H1 (cell line): ENCODE measurements around the gene OR2V2. TPM values are rescaled to one million over a fixed set of nuclear protein-coding genes. Genes with fewer than 3 reads are reported as not detected.

ENCODE experiments used
- CTCF ChIA-PET: fragments of 300-600 bp; sonication (Branson Sonifier 250); formaldehyde crosslinking; loops from one replicate; lab custom pipeline; 2021; ENCODE audit not compliant: partially characterized antibody; lab: Charles Lee
- POLR2A ChIA-PET: fragments of 300-600 bp; sonication (Branson Sonifier 250); formaldehyde crosslinking; loops from one replicate; lab custom pipeline; 2021; ENCODE audit warnings: inconsistent platforms; ENCODE audit not compliant: partially characterized antibody; lab: Charles Lee
- DNase-seq, 2 experiments: peaks; one replicate each; pipeline versions ENCODE4 v3.0.0 to v3.0.0-alpha.2; 2010 to 2022; ENCODE audit warnings: low spot score in 2 of 2, low read depth in 1 of 2, mixed read lengths in 1 of 2
- FAIRE-seq: peaks from 2 replicates; lab custom pipeline; 2011; peaks lifted over from hg19 to GRCh38; lab: Jason Lieb, UNC
- H2AFZ ChIP-seq: 2 replicates; pipeline ENCODE4 v1.8.1; 2012; ENCODE audit warnings: low read length, inconsistent platforms
- H2AK5ac ChIP-seq: 2 replicates; pipeline ENCODE4 v1.6.1; 2013; ENCODE audit warnings: low read depth, low read length
- H2BK120ac ChIP-seq: replicated peaks from 2 replicates; pipeline ENCODE3; 2013; ENCODE audit warnings: low read depth, low read length, inconsistent platforms
- H2BK12ac ChIP-seq: 2 replicates; pipeline ENCODE4 v1.6.1; 2013; ENCODE audit warnings: low read depth, low read length
- H2BK15ac ChIP-seq: 2 replicates; pipeline ENCODE4 v1.6.1; 2013; ENCODE audit warnings: low read length
- H2BK20ac ChIP-seq: 2 replicates; pipeline ENCODE4 v1.6.1; 2013; ENCODE audit warnings: low read length
- H2BK5ac ChIP-seq: 2 replicates; pipeline ENCODE4 v1.6.1; 2013; ENCODE audit warnings: low read depth, low read length
- H3K14ac ChIP-seq: 2 replicates; pipeline ENCODE4 v1.6.1; 2013; ENCODE audit warnings: inconsistent platforms; ENCODE audit not compliant: insufficient read length
- H3K18ac ChIP-seq: 2 replicates; pipeline ENCODE4 v1.6.1; 2013; ENCODE audit warnings: low read length; ENCODE audit errors: extremely low read depth
- H3K23ac ChIP-seq: 2 replicates; pipeline ENCODE4 v1.6.1; 2013; ENCODE audit warnings: inconsistent platforms; ENCODE audit not compliant: insufficient read length
- H3K23me2 ChIP-seq: 2 replicates; pipeline ENCODE4 v1.6.1; 2013; ENCODE audit warnings: low read depth, low read length
- H3K27ac ChIP-seq: 2 replicates; pipeline ENCODE4 v1.6.1; 2011; ENCODE audit warnings: low read depth, low read length, inconsistent platforms
- H3K27me3 ChIP-seq, 4 experiments: replicated peaks in 1 of 4; 1 replicate in 1 of 4; 2 replicates in 3 of 4; pipeline versions ENCODE4 v1.6.1 to v1.8.1; 2011 to 2013; ENCODE audit warnings: low read length in 3 of 4, mild to moderate bottlenecking in 3 of 4, inconsistent platforms in 2 of 4, mixed read lengths in 2 of 4, moderate library complexity in 1 of 4; ENCODE audit not compliant: control insufficient read depth in 3 of 4, insufficient read depth in 3 of 4; ENCODE audit errors: extremely low read depth in 1 of 4
- H3K36me3 ChIP-seq, 4 experiments: 2 replicates each; pipeline versions ENCODE4 v1.6.1 to v1.8.1; 2011 to 2013; ENCODE audit warnings: mild to moderate bottlenecking in 4 of 4, low read length in 3 of 4, moderate library complexity in 2 of 4, control low read depth in 1 of 4, inconsistent platforms in 1 of 4; ENCODE audit not compliant: insufficient read depth in 4 of 4, control insufficient read depth in 2 of 4
- H3K4ac ChIP-seq: replicated peaks from 2 replicates; pipeline ENCODE3; 2013; ENCODE audit warnings: low read length, low read depth, mixed read lengths, inconsistent platforms; ENCODE audit not compliant: insufficient read length
- H3K4me1 ChIP-seq, 4 experiments: replicated peaks in 1 of 4; 1 replicate in 1 of 4; 2 replicates in 3 of 4; pipeline versions ENCODE4 v1.6.1 to v1.8.1; 2011 to 2013; ENCODE audit warnings: low read length in 3 of 4, inconsistent platforms in 2 of 4, mixed read lengths in 1 of 4; ENCODE audit not compliant: insufficient read depth in 4 of 4, control insufficient read depth in 3 of 4
- H3K4me2 ChIP-seq, 2 experiments: 2 replicates each; pipeline versions ENCODE4 v1.6.1 to v1.8.1; 2011 to 2013; ENCODE audit warnings: low read depth in 2 of 2, low read length in 2 of 2, control low read depth in 1 of 2, inconsistent platforms in 1 of 2, mild to moderate bottlenecking in 1 of 2; ENCODE audit not compliant: insufficient read depth in 1 of 2
- H3K4me3 ChIP-seq, 4 experiments: fragments of 200-600, 300-600 bp in 1 of 4; sonication (generic), shearing (Covaris generic), sonication (Bioruptor Twin) in 1 of 4; 2 replicates each; pipeline versions ENCODE4 v1.5.1 to v1.8.1; 2011 to 2016; ENCODE audit warnings: low read length in 4 of 4, low read depth in 3 of 4, control low read depth in 2 of 4, inconsistent platforms in 2 of 4, mild to moderate bottlenecking in 2 of 4, mixed read lengths in 1 of 4, moderate library complexity in 1 of 4; ENCODE audit not compliant: insufficient read depth in 2 of 4; ENCODE audit errors: extremely low read depth in 1 of 4
- H3K56ac ChIP-seq: replicated peaks from 2 replicates; pipeline ENCODE3; 2013; ENCODE audit warnings: low read depth, mild to moderate bottlenecking, mixed read lengths, low read length, inconsistent platforms; ENCODE audit not compliant: insufficient read length
- H3K79me1 ChIP-seq: 2 replicates; pipeline ENCODE4 v1.6.1; 2013; ENCODE audit warnings: low read depth, low read length, control low read depth
- H3K79me2 ChIP-seq, 2 experiments: 2 replicates each; pipeline versions ENCODE4 v1.6.1 to v1.8.1; 2012 to 2013; ENCODE audit warnings: low read length in 2 of 2, mild to moderate bottlenecking in 2 of 2, inconsistent platforms in 1 of 2; ENCODE audit not compliant: insufficient read depth in 2 of 2, control insufficient read depth in 1 of 2
- H3K9ac ChIP-seq, 4 experiments: replicated peaks in 1 of 4; 1 replicate in 1 of 4; 2 replicates in 3 of 4; pipeline versions ENCODE4 v1.6.1 to v1.8.1; 2011 to 2013; ENCODE audit warnings: low read depth in 3 of 4, low read length in 3 of 4, control low read depth in 2 of 4, mild to moderate bottlenecking in 2 of 4, moderate library complexity in 2 of 4, inconsistent platforms in 1 of 4; ENCODE audit errors: extremely low read depth in 1 of 4
- H3K9me3 ChIP-seq, 2 experiments: 2 replicates each; pipeline versions ENCODE4 v1.6.1 to v1.8.1; 2012 to 2013; ENCODE audit warnings: mild to moderate bottlenecking in 2 of 2, moderate library complexity in 2 of 2, control low read depth in 1 of 2, inconsistent platforms in 1 of 2, low read depth in 1 of 2, low read length in 1 of 2, mixed read lengths in 1 of 2; ENCODE audit not compliant: insufficient read depth in 2 of 2
- H4K20me1 ChIP-seq, 2 experiments: replicated peaks in 1 of 2; 2 replicates each; pipeline versions ENCODE3 to v1.8.1; 2011 to 2013; ENCODE audit warnings: inconsistent platforms in 2 of 2, low read length in 2 of 2, mild to moderate bottlenecking in 1 of 2; ENCODE audit not compliant: insufficient read depth in 2 of 2, control insufficient read depth in 1 of 2
- H4K5ac ChIP-seq: 2 replicates; pipeline ENCODE4 v1.6.1; 2013; ENCODE audit warnings: low read length, low read depth, mixed read lengths, inconsistent platforms; ENCODE audit not compliant: insufficient read length
- H4K8ac ChIP-seq: 2 replicates; pipeline ENCODE4 v1.8.0; 2013; ENCODE audit warnings: mild to moderate bottlenecking, moderate library complexity, low read length, inconsistent platforms; ENCODE audit not compliant: insufficient read depth; ENCODE audit errors: extremely low read depth
- H4K91ac ChIP-seq: replicated peaks from 2 replicates; pipeline ENCODE3; 2013; ENCODE audit warnings: low read length, mixed read lengths, inconsistent platforms; ENCODE audit not compliant: insufficient read length
- BCL11A ChIP-seq, 2 experiments: IDR thresholded peaks; one replicate each; pipeline ENCODE4 v1.6.1; 2011; ENCODE audit warnings: low read depth in 2 of 2, low read length in 2 of 2, mild to moderate bottlenecking in 2 of 2
- CEBPB ChIP-seq: IDR thresholded peaks from 2 replicates; pipeline ENCODE4 v1.6.1; 2012; ENCODE audit warnings: low read depth, low read length
- PHF8 ChIP-seq: fragments of 200-600 bp; sonication (generic); conservative IDR thresholded peaks from 2 replicates; pipeline ENCODE4 v1.7.1; 2012; ENCODE audit warnings: low read depth, mild to moderate bottlenecking, inconsistent platforms, low read length, moderate library complexity
- POLR2A ChIP-seq, 2 experiments: IDR thresholded peaks; 1 replicate in 1 of 2; 2 replicates in 1 of 2; pipeline ENCODE4 v1.6.1; 2011; ENCODE audit warnings: low read depth in 2 of 2, low read length in 2 of 2, mild to moderate bottlenecking in 2 of 2; ENCODE audit errors: control extremely low read depth in 1 of 2
- POU5F1 ChIP-seq: IDR thresholded peaks from 2 replicates; pipeline ENCODE4 v1.6.1; 2011; ENCODE audit warnings: low read depth, mild to moderate bottlenecking, low read length, moderate library complexity
- RFX5 ChIP-seq: IDR thresholded peaks from 2 replicates; pipeline ENCODE4 v1.6.1; 2011; ENCODE audit warnings: low read depth, low read length, improper control_type of control experiment, borderline replicate concordance
- RNF2 ChIP-seq: fragments of 200-900, 300-1000 bp; sonication (generic); IDR thresholded peaks from 2 replicates; pipeline ENCODE4 v1.7.1; 2016; ENCODE audit warnings: borderline replicate concordance, low read depth, mild to moderate bottlenecking, antibody characterized with exemption, low read length; ENCODE audit not compliant: poor library complexity, severe bottlenecking; ENCODE audit errors: missing control alignments
- RXRA ChIP-seq: IDR thresholded peaks from 2 replicates; pipeline ENCODE4 v1.6.1; 2011; ENCODE audit warnings: low read depth, mild to moderate bottlenecking, low read length, moderate library complexity; ENCODE audit not compliant: insufficient read depth
- SAP30 ChIP-seq: fragments of 300-600 bp; sonication (generic); IDR thresholded peaks from 2 replicates; pipeline ENCODE4 v1.7.1; 2012; ENCODE audit warnings: low read length, moderate library complexity, mild to moderate bottlenecking, inconsistent platforms; ENCODE audit not compliant: insufficient read depth, insufficient replicate concordance
- SP2 ChIP-seq: IDR thresholded peaks from 2 replicates; pipeline ENCODE4 v1.6.1; 2012; ENCODE audit warnings: mild to moderate bottlenecking, low read length, inconsistent platforms
- TEAD4 ChIP-seq: IDR thresholded peaks from 2 replicates; pipeline ENCODE4 v1.6.1; 2012; ENCODE audit warnings: low read depth, low read length, inconsistent platforms, mixed read lengths
- ZNF274 ChIP-seq: IDR thresholded peaks from 2 replicates; pipeline ENCODE4 v1.7.0; 2012; ENCODE audit warnings: low read length, borderline replicate concordance; ENCODE audit errors: extremely low read depth
- WGBS, 2 experiments: shearing (Covaris generic) in 1 of 2; methylation state at CpG; one replicate each; pipeline versions ENCODE4 v1.1.6 to v1.1.7; 2013 to 2015; ENCODE audit warnings: low lambda C conversion rate in 2 of 2, mixed read lengths in 2 of 2, inconsistent platforms in 1 of 2, low coverage in 1 of 2, missing lambda C conversion rate in 1 of 2; ENCODE audit not compliant: insufficient replicate concordance in 2 of 2, insufficient coverage in 1 of 2, insufficient read length in 1 of 2; ENCODE audit errors: extremely low coverage in 1 of 2, missing lambda C conversion rate in 1 of 2; 5-methylcytosine and 5-hydroxymethylcytosine counted together
- polyA plus RNA-seq, 7 experiments: library from polyadenylated mRNA; depleted of rRNA in 3 of 7; stranded (reverse) in 5 of 7; unstranded in 2 of 7; fragments of >200 nt in 5 of 7; fragments of 200-250 nt in 2 of 7; gene quantifications; 1 replicate in 5 of 7; 2 replicates in 1 of 7; 4 replicates in 1 of 7; pipeline versions ENCODE4 v1.2.1 to v1.2.3, GENCODE V29; 2011 to 2013; ENCODE audit warnings: missing spikeins in 2 of 7, mixed read lengths in 2 of 7
- total RNA-seq: library from RNA; stranded (reverse); fragmentation: NEBNext Ultra II Directional; extraction: Animal tissue kit (Norgen Biotek cat#: 25700); gene quantifications from 2 replicates; pipeline ENCODE4 v1.2.1, GENCODE V29; 2021

OR2V2 gene
- total and polyA plus RNA-seq, 2 of the 8 experiments (the other 6 are each of a cell fraction or from before 2014, with no cell fraction given), result not detected

GRCh38 chr5:181204113-181204825 lies 56.9 kb downstream of the OR2V2 start:
- Histone ChIP-seq H3K79me2 (no peaks in the 10 kb centered on the region), H2AK5ac (no peak overlapping the region), H3K4ac (no peak overlapping the region), H3K9ac (no peak overlapping the region), H3K18ac (no peak overlapping the region; the same call in 1 of the 2 replicates), H4K8ac (no peak overlapping the region), H3K79me1 (no peaks in the 10 kb centered on the region), H3K23me2 (peaks cover 24% of the 10 kb centered on the region), H3K9me3 (no peaks in the 10 kb centered on the region), H2AFZ (no peak overlapping the region), H4K91ac (no peak overlapping the region), H3K4me3 (peak overlapping the region; percentile 55 to 87 (median 80)), H3K27me3 (peaks cover 32 to 72% (median 59%) of the 10 kb centered on the region in 4 experiments), H4K20me1 (peaks cover 2 to 3% of the 10 kb centered on the region in 2 experiments), H3K27ac (no peak overlapping the region), H2BK15ac (no peak overlapping the region; the same call in 1 of the 2 replicates), H3K4me1 (peaks cover 0 to 16% (median 9%) of the 10 kb centered on the region in 4 experiments; a peak in 6 of 7 replicates), H3K56ac (no peak overlapping the region), H3K14ac (no peak overlapping the region), H2BK20ac (no peak overlapping the region), H2BK12ac (peak overlapping the region; percentile 68; the same call in 1 of the 2 replicates), H3K23ac (no peak overlapping the region), H4K5ac (no peak overlapping the region), H2BK120ac (no peak overlapping the region), H2BK5ac (no peak overlapping the region), H3K36me3 (peaks cover 0 to 7% (median 0%) of the 10 kb centered on the region in 4 experiments; a peak in 1 of 8 replicates), H3K4me2 (peak overlapping the region; percentile 93 to 99)
- ChIA-PET POLR2A (interaction anchor here (1.3 to 8.4 kb wide), 5 partner anchors 12 to 57 kb away, joined by 5 to 90 read pairs (median 32); partner anchors contain the start of genes RACK1 and TRIM52), CTCF (interaction anchor here (0.8 to 14.5 kb wide), 4 partner anchors 8 to 70 kb away, joined by 3 to 197 read pairs (median 4); partner anchors contain the start of gene TRIM41)
- FAIRE-seq (no peak), DNase-seq (no peak)
- WGBS, 2 experiments, result 9% methylated on average over 29 of the region's 67 CpGs; no CpG with 5 or more reads in 1 of the 2 experiments
- TF ChIP-seq RXRA (no peak), POLR2A (IDR thresholded peaks at IDR 0.05; ENCODE audit: control extremely low read depth in 1 of 2, low read depth in 2 of 2, low read length in 2 of 2) (no peak), CEBPB (no peak), TEAD4 (no peak), SAP30 (no peak), RNF2 (peak; percentile 36), BCL11A (IDR thresholded peaks at IDR 0.05; ENCODE audit: low read depth in 2 of 2, low read length in 2 of 2) (no peak), RFX5 (no peak), PHF8 (0 out of 2 replicates have a peak, but pooled peaks have one; percentile 19), POU5F1 (no peak), ZNF274 (no peak), SP2 (no peak)
